HCT116 (cell line): ENCODE measurements around the gene CMTM2. TPM values are rescaled to one million over a fixed set of nuclear protein-coding genes. Genes with fewer than 3 reads are reported as not detected.

Experiments used
- ATAC-seq: fragments of 200-7000 bp; cut with Tn5 transposase; 2 replicates; pipeline ENCODE4 v1.9.1; 2020; ENCODE audit warnings: mild to moderate bottlenecking, moderate library complexity
- BruUV-seq: library from RNA; stranded (reverse); fragments of 400-500 nt; replicated peaks from 2 replicates; lab custom pipeline; 2021; lab: Mats Ljungman, UMichigan
- CTCF ChIA-PET: fragments of 300-600 bp; sonication (Branson Sonifier 250); formaldehyde crosslinking; loops from one replicate; lab custom pipeline; 2021; ENCODE audit warnings: antibody characterized with exemption; lab: Charles Lee
- POLR2A ChIA-PET: fragments of 300-600, 350-600 bp; sonication (Branson Sonifier 250); formaldehyde crosslinking; loops from one replicate; lab custom pipeline; 2021; ENCODE audit warnings: antibody characterized with exemption; lab: Charles Lee
- RAD21 ChIA-PET, 2 experiments: fragments of 300-600 bp; sonication (Branson Sonifier 250); formaldehyde crosslinking; loops; one replicate each; lab custom pipeline; 2023; ENCODE audit warnings: low total read pairs in 2 of 2; ENCODE audit not compliant: uncharacterized antibody in 2 of 2, unreplicated experiment in 2 of 2, low non-redundant PET in 1 of 2; lab: Charles Lee
- DNase-seq: peaks from one replicate; pipeline ENCODE4 v3.0.0-alpha.2; 2010; ENCODE audit warnings: low read depth, low spot score
- H2AFZ ChIP-seq: fragments of 200-600 bp; shearing (Covaris generic), sonication (generic); 2 replicates; pipeline ENCODE4 v1.6.1; 2017; ENCODE audit warnings: low read depth, mixed run types, mixed read lengths, antibody characterized with exemption, low read length; ENCODE audit not compliant: poor library complexity, severe bottlenecking
- H3K27ac ChIP-seq: 2 replicates; pipeline ENCODE4 v1.5.1; 2012; ENCODE audit warnings: low read depth, low read length
- H3K27me3 ChIP-seq: fragments of 200-600 bp; sonication (generic); 2 replicates; pipeline ENCODE4 v1.6.1; 2016; ENCODE audit warnings: mixed run types, low read length, mixed read lengths; ENCODE audit not compliant: insufficient read depth
- H3K36me3 ChIP-seq, 2 experiments: fragments of 200-500 bp in 1 of 2; fragments of 200-600 bp in 1 of 2; sonication (Bioruptor generic) in 1 of 2; sonication (generic) in 1 of 2; 2 replicates each; pipeline versions ENCODE4 v1.5.1 to v1.6.1; 2014 to 2016; ENCODE audit warnings: low read length in 2 of 2, inconsistent platforms in 1 of 2, mixed read lengths in 1 of 2, mixed run types in 1 of 2; ENCODE audit not compliant: insufficient read depth in 2 of 2, control insufficient read depth in 1 of 2
- H3K4me1 ChIP-seq, 2 experiments: fragments of 200-600 bp in 1 of 2; sonication (generic) in 1 of 2; 2 replicates each; pipeline versions ENCODE4 v1.5.1 to v1.6.1; 2012 to 2017; ENCODE audit warnings: low read length in 2 of 2, inconsistent platforms in 1 of 2, mild to moderate bottlenecking in 1 of 2, mixed read lengths in 1 of 2, mixed run types in 1 of 2, moderate library complexity in 1 of 2; ENCODE audit not compliant: insufficient read depth in 2 of 2, control insufficient read depth in 1 of 2
- H3K4me2 ChIP-seq: fragments of 200-600 bp; sonication (generic); 2 replicates; pipeline ENCODE4 v1.6.1; 2017; ENCODE audit warnings: mixed run types, low read length, mixed read lengths
- H3K4me3 ChIP-seq, 2 experiments: fragments of 200-600 bp in 1 of 2; sonication (generic) in 1 of 2; replicated peaks in 1 of 2; 2 replicates each; pipeline ENCODE4 v1.5.1; 2011 to 2016; ENCODE audit warnings: low read length in 2 of 2, control low read depth in 1 of 2, low read depth in 1 of 2, mild to moderate bottlenecking in 1 of 2, mixed read lengths in 1 of 2, mixed run types in 1 of 2
- H3K79me2 ChIP-seq: fragments of 200-600 bp; sonication (generic); 2 replicates; pipeline ENCODE4 v1.6.1; 2017; ENCODE audit warnings: mild to moderate bottlenecking, mixed run types, low read length, moderate library complexity, mixed read lengths; ENCODE audit not compliant: insufficient read depth
- H3K9ac ChIP-seq: fragments of 200-600 bp; sonication (generic); 2 replicates; pipeline ENCODE4 v1.6.1; 2016; ENCODE audit warnings: low read length, mixed read lengths
- H3K9me2 ChIP-seq: fragments of 200-600 bp; sonication (generic), shearing (Covaris generic); 2 replicates; pipeline ENCODE4 v1.6.1; 2017; ENCODE audit warnings: mixed run types, mild to moderate bottlenecking, moderate library complexity; ENCODE audit not compliant: insufficient read depth
- H3K9me3 ChIP-seq, 2 experiments: fragments of 200-500 bp in 1 of 2; fragments of 200-600 bp in 1 of 2; sonication (Bioruptor generic) in 1 of 2; sonication (generic) in 1 of 2; 2 replicates each; pipeline ENCODE4 v1.6.1; 2014 to 2017; ENCODE audit warnings: low read length in 2 of 2, mixed read lengths in 2 of 2, inconsistent platforms in 1 of 2, low read depth in 1 of 2, mild to moderate bottlenecking in 1 of 2, mixed run types in 1 of 2, moderate library complexity in 1 of 2; ENCODE audit not compliant: control insufficient read depth in 1 of 2, insufficient read depth in 1 of 2
- H4K20me1 ChIP-seq: fragments of 200-600 bp; sonication (generic), shearing (Covaris generic); 2 replicates; pipeline ENCODE4 v1.6.1; 2017; ENCODE audit warnings: mixed run types, mild to moderate bottlenecking, moderate library complexity; ENCODE audit not compliant: insufficient read depth
- CTCF ChIP-seq, 3 experiments: fragments of 200-600 bp in 1 of 3; sonication (generic) in 1 of 3; IDR thresholded peaks in 2 of 3; conservative IDR thresholded peaks in 1 of 3; 2 replicates each; pipeline ENCODE4 v1.5.1; 2012 to 2017; ENCODE audit warnings: low read depth in 2 of 3, low read length in 2 of 3, antibody characterized with exemption in 1 of 3, borderline replicate concordance in 1 of 3, control low read depth in 1 of 3, mild to moderate bottlenecking in 1 of 3, mixed read lengths in 1 of 3, mixed run types in 1 of 3, moderate library complexity in 1 of 3; ENCODE audit not compliant: insufficient read depth in 1 of 3
- EGR1 ChIP-seq: IDR thresholded peaks from 2 replicates; pipeline ENCODE4 v1.6.1; 2012; ENCODE audit warnings: low read depth
- EZH2phosphoT487 ChIP-seq: fragments of 200-600 bp; IDR thresholded peaks from 2 replicates; pipeline ENCODE4 v1.6.1; 2018; ENCODE audit warnings: antibody characterized with exemption, borderline replicate concordance
- FOSL1 ChIP-seq: IDR thresholded peaks from 2 replicates; pipeline ENCODE4 v1.6.1; 2012; ENCODE audit warnings: low read depth
- JUND ChIP-seq: IDR thresholded peaks from 2 replicates; pipeline ENCODE4 v1.6.1; 2012
- MAX ChIP-seq: IDR thresholded peaks from 2 replicates; pipeline ENCODE4 v1.6.1; 2012
- RAD21 ChIP-seq: IDR thresholded peaks from 2 replicates; pipeline ENCODE4 v1.6.1; 2012; ENCODE audit warnings: low read depth, mild to moderate bottlenecking
- REST ChIP-seq: IDR thresholded peaks from 2 replicates; pipeline ENCODE4 v1.6.1; 2012; ENCODE audit warnings: low read depth
- SP1 ChIP-seq: IDR thresholded peaks from 2 replicates; pipeline ENCODE4 v1.6.1; 2012; ENCODE audit warnings: low read depth
- SRF ChIP-seq: IDR thresholded peaks from 2 replicates; pipeline ENCODE4 v1.6.1; 2012; ENCODE audit warnings: low read depth
- ZBTB33 ChIP-seq: IDR thresholded peaks from 2 replicates; pipeline ENCODE4 v1.6.1; 2011; ENCODE audit warnings: mild to moderate bottlenecking, low read length, moderate library complexity; ENCODE audit not compliant: insufficient replicate concordance; ENCODE audit errors: extremely low read depth
- ZNF274 ChIP-seq: fragments of 200-500 bp; sonication (Bioruptor generic); IDR thresholded peaks from 2 replicates; pipeline ENCODE4 v1.6.1; 2014; ENCODE audit warnings: mild to moderate bottlenecking, low read depth, low read length, inconsistent platforms
- intact Hi-C: fragments of 100-400 bp; cut with micrococcal nuclease; formaldehyde crosslinking; loops from 2 replicates; pipeline ENCODE4 v1.10.0; 2022
- total RNA-seq: library from RNA; stranded (reverse); gene quantifications from one replicate; pipeline ENCODE4 v1.2.1, GENCODE V29; 2021; ENCODE audit not compliant: unreplicated experiment

Gene CMTM2
- total RNA-seq, 1 experiment from 2014 or later = 0.42 TPM

DNA sequence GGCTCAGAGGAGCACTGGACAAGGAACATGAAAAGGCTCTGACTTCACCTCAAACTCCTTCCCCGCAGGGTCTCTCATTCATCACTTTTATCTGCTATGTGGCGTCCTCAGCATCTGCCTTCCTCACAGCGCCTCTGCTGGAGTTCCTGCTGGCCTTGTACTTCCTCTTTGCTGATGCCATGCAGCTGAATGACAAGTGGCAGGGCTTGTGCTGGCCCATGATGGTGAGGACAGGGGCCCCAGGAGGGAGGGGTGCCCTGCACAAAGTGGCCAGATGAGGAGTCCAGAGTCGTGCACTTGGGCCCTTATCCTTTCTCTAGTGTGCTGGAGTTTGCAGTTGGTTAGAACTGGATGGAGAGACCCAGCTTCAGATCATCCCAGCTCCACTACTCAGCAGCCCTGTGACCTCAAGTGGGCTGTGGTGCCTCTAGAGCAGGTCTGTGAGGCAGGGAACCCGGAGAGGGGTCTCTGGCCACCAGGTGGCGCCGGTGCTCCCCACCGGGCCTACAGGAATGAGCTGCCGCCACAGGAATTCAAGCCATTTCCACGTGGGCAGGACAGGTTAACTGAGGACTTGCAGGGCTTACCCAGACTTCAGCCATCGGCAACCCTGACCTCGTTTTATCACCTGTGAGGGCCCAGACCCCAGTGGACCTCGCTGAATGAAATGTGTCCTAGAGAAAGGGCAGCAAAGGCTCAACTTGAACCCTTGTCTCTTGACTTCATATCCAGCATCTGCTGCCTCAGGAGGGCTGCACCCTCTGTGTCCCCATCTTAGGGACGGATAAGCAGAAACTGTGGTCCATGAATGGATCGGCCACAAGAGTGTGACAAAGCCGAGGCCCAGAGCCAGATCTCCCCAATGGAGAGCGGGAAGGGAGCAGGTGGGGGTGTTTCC is 29.2 kb downstream of the CMTM2 start:
- intact Hi-C loops = loop anchor here (2.0 to 5.0 kb wide), 2 partner anchors 201 to 258 kb away; no protein-coding TSS in a partner anchor
- no peak overlapping the region for H2AFZ ChIP-seq
- peaks cover 8% of the 10 kb centered on the region; the same call in 1 of the 2 replicates for H3K79me2 ChIP-seq
- ATAC-seq = peak; percentile 76
- peak; percentile 74 for DNase-seq
- H3K9me3 ChIP-seq = no peaks in the 10 kb centered on the region
- ChIA-PET CTCF (interaction anchor here (0.6 to 3.2 kb wide), 33 partner anchors 9 to 293 kb away, joined by 3 to 41 read pairs (median 4); partner anchors contain the start of genes CKLF, CMTM2, CMTM4 and TK2), RAD21 (interaction anchor here in 1 of 2 experiments (0.6 to 1.1 kb wide), 3 partner anchors 46 to 260 kb away, joined by 3 to 12 read pairs (median 3); no protein-coding TSS in a partner anchor), POLR2A (interaction anchor here (0.6 kb wide), 1 partner anchor 10 kb away, joined by 3 read pairs; no protein-coding TSS in a partner anchor)
- peak overlapping the region; percentile 64 for H3K9ac ChIP-seq
- H3K4me2 ChIP-seq = peak overlapping the region; percentile 70
- BruUV-seq = no TSS peak
- peak overlapping the region in 1 of 2 experiments; percentile 7; a peak in 1 of 4 replicates for H3K4me3 ChIP-seq
- no peaks in the 10 kb centered on the region for H3K27me3 ChIP-seq
- H3K27ac ChIP-seq = peak overlapping the region; percentile 54
- TF ChIP-seq JUND (no peak), FOSL1 (no peak), EGR1 (peak; percentile 32; the same call in 1 of the 2 replicates), EZH2phosphoT487 (no peak), ZNF274 (no peak), CTCF (IDR thresholded peaks at IDR 0.05 in 2 of 3, conservative IDR thresholded peaks at IDR 0.05 in 1 of 3; ENCODE audit: borderline replicate concordance in 1 of 3, insufficient read depth in 1 of 3, low read depth in 2 of 3, low read length in 2 of 3) (peak; percentile 89 to 97 (median 96)), MAX (peak; percentile 93), REST (no peak), ZBTB33 (no peak), RAD21 (peak; percentile 91), SP1 (no peak), SRF (no peak)
- H3K4me1 ChIP-seq = peaks cover 24 to 39% of the 10 kb centered on the region in 2 experiments
- H3K9me2 ChIP-seq = no peaks in the 10 kb centered on the region
- peaks cover 12 to 15% of the 10 kb centered on the region in 2 experiments; a peak in 3 of 4 replicates for H3K36me3 ChIP-seq
- H4K20me1 ChIP-seq = 0 out of 2 replicates have a peak, but pooled peaks cover 4% of the 10 kb centered on the region
